Medulla oblongata (tissue), 1 donor: ENCODE results near the gene PODXL.
"Not testable (repeated sequence)": the region's sequence is repeated elsewhere in the genome, so short reads cannot be mapped to it uniquely, and the experiment has no call there.

Experiments used
- DNase-seq: peaks from one replicate; pipeline ENCODE4 v3.0.0-alpha.2; 2015; ENCODE audit errors: extremely low spot score

PODXL gene

GRCh38 chr7:131493581-131493980 lies 62.8 kb downstream of the PODXL start:
- peak; percentile 24 for DNase-seq

GRCh38 chr7:131493081-131493480 lies 63.3 kb downstream of the PODXL start:
- no peak for DNase-seq

GRCh38 chr7:131489881-131490280 lies 66.5 kb downstream of the PODXL start:
- DNase-seq: no peak

- DNase-seq: no peak
These were observed 67.2 kb downstream of the PODXL start for GRCh38 chr7:131489196-131489595.

GRCh38 chr7:131488361-131488760 lies 68.1 kb downstream of the PODXL start:
- DNase-seq: no peak

GRCh38 chr7:131487217-131487616 lies 69.2 kb downstream of the PODXL start:
- DNase-seq: no peak

- no peak for DNase-seq
These were observed 70.1 kb downstream of the PODXL start for GRCh38 chr7:131486346-131486745.

GRCh38 chr7:131483586-131483985 lies 72.8 kb downstream of the PODXL start:
- DNase-seq: no peak

GRCh38 chr7:131482800-131483199 lies 73.6 kb downstream of the PODXL start:
- no peak for DNase-seq

GRCh38 chr7:131480384-131481315 lies 75.8 kb downstream of the PODXL start:
- DNase-seq: no peak

- no peak for DNase-seq
These were observed 79.7 kb downstream of the PODXL start for GRCh38 chr7:131476740-131477139.

GRCh38 chr7:131471250-131472004 lies 85.0 kb downstream of the PODXL start:
- no peak for DNase-seq

GRCh38 chr7:131467788-131468187 lies 88.6 kb downstream of the PODXL start:
- DNase-seq: no peak

GRCh38 chr7:131466735-131467365 lies 89.6 kb downstream of the PODXL start:
- no peak for DNase-seq

- not testable (repeated sequence) for DNase-seq
These were observed 93.7 kb downstream of the PODXL start for GRCh38 chr7:131462715-131463114.

GRCh38 chr7:131462059-131462458 lies 94.4 kb downstream of the PODXL start:
- no peak for DNase-seq

GRCh38 chr7:131459256-131459655 lies 97.2 kb downstream of the PODXL start:
- DNase-seq: no peak

- DNase-seq: no peak
These were observed 100.1 kb downstream of the PODXL start for GRCh38 chr7:131456338-131456737.

- DNase-seq: no peak
These were observed 100.9 kb downstream of the PODXL start for GRCh38 chr7:131455546-131455945.

GRCh38 chr7:131455001-131455400 lies 101.4 kb downstream of the PODXL start:
- DNase-seq: no peak

- DNase-seq: no peak
These were observed 101.9 kb downstream of the PODXL start for GRCh38 chr7:131454498-131454897.
